GM18868 (cell line): ENCODE data around the gene GPR37L1.

Source experiments
- ATAC-seq: cut with Tn5 transposase; IDR thresholded peaks from one replicate; pipeline ENCODE4 v1.9.1; 2021; ENCODE audit warnings: mild to moderate bottlenecking, moderate library complexity; ENCODE audit not compliant: unreplicated experiment

The GPR37L1 gene, protein sequence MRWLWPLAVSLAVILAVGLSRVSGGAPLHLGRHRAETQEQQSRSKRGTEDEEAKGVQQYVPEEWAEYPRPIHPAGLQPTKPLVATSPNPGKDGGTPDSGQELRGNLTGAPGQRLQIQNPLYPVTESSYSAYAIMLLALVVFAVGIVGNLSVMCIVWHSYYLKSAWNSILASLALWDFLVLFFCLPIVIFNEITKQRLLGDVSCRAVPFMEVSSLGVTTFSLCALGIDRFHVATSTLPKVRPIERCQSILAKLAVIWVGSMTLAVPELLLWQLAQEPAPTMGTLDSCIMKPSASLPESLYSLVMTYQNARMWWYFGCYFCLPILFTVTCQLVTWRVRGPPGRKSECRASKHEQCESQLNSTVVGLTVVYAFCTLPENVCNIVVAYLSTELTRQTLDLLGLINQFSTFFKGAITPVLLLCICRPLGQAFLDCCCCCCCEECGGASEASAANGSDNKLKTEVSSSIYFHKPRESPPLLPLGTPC

DNA sequence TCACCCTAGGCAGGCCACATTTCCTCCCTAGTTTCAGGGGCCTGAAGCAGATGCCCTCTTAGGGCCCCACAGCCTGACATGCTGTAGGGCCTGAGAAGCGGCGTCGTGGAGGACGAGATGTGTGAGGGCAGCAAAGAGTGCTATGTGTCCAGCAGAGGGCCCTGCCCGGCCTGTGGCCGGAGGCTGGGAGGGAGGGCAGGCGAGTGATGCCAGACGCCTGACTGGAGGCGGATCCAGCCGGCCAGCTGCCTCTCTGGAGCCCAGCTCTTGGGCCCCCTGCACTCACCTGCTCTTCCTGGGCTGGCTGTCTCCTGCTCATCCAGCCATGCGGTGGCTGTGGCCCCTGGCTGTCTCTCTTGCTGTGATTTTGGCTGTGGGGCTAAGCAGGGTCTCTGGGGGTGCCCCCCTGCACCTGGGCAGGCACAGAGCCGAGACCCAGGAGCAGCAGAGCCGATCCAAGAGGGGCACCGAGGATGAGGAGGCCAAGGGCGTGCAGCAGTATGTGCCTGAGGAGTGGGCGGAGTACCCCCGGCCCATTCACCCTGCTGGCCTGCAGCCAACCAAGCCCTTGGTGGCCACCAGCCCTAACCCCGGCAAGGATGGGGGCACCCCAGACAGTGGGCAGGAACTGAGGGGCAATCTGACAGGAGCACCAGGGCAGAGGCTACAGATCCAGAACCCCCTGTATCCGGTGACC is at the start of gene GPR37L1:
GPR37L1 (plus strand) TSS at position 279 of the 697 bp plus-strand sequence; CDS start at position 326, 47 bp downstream.
- ATAC-seq, result no peak

DNA sequence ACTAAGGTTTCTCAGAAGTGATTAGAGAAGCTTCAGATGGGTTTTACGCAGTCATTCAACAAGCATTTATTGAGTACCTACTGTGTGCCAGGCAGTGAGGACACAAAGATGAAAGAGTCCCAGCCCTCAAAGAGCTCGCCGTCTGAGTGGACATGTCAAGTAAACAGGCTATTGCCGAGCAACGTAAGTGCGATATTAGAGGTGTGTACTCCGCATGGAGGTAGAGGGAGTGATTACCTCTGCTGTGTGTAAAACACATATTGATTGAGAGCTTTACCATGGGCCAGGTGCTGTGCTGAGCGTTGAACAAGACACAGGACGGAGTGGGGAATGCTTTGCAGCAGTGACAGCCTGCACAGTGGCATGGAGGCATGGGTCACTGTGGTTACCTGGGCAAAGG is 49.5 kb upstream of the GPR37L1 start:
- ATAC-seq, result no peak

DNA sequence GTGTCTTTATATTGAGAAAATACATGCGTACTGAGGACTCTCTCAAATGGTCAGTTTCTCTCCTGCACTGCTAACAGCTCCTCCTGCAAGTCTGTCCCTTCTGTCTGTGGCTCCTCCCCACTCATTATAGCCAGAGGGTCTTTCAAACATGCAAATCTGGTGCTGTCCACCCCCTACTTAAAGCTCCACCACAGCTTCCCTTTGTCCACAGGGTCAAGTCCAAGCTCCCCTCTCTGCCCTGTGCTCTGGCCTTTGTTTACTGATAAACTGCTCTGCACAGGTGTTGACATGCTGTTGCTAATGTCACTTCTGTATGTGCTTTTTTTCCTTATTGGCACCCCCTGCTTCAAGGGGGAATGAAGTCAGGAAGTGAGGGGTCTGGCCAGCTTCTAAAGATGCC is 47.7 kb upstream of the GPR37L1 start:
- ATAC-seq, result no peak

DNA sequence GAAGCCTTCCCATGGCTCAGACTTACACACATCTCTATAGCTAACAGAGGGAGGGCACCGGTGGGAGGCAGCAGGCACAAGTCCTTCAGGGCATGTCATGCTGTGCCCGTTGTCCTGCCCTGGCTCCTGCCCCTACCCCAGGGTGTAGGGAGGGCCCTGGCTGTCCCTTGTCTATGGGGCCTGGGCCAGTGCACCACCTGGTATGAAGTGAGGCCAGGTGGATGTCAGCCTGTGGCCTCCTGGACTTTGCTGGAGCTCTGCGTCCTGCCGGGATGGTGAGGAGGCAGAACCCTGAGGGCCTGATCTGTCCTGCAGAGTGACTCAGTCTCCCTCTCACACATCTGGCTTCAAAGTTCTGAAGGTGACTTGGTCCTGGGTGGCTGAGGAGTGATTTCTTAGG is 47.3 kb upstream of the GPR37L1 start:
- no peak for ATAC-seq

DNA sequence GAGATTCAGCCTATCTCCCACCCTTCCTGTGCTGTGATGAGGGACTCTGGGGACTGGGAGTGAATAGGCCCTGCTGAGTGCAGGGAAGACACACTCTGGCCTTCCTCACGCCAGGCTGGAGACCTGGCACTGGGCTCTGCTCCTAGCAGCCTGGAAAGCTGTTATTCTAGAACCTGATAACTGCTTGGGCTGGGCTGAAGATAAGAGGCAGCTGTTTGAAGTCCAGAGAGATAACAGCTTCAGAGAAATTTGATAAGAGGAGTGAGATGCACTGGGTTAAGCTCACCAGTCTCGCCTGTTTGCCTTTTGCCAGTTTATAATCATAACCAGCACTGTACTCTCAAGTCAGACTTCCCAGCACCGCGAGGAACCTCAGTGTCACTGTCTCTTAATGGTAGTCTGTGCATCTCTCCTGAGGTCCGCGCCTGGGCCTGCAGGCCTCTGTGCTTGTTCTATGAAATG is 46.6 kb upstream of the GPR37L1 start:
- ATAC-seq, result no peak

DNA sequence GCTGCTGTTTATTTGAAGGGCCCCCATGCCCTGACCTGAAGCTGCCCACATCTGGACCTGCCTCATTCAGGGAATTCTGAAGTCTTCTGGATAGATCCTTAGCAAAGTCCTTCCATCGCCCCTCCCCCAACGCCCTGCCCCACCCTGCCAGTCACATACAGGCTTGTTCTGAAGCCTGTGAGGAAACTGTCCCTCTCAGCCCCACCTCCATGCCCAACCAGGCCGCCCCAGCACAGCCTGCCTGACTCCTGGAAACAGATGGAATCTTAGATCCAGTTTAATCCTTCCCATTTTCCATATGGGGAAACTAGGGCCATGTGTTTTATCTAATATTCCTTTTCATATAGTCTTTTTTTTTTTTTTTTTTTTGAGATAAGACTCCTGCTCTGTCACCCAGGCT is 44.5 kb upstream of the GPR37L1 start:
- no peak for ATAC-seq

DNA sequence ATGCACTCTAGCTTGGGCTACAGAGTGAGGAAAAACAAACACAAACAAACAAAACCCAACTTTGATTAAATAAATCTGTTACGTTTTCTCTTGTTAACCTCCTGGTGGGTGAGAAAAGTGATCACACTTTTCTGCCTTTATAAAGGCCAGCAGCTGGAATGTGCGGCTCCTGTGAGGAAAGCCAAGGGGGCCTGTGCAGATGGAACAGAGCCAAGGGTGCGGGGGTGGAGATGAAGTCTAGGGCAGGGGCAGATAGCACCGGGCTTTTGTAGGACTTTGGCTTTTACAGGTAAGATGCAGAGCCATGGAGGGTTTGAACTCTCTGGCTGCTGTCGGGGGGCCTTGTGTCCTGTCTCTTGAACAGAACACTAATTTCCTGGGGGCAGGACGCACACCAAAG is 40.7 kb upstream of the GPR37L1 start:
- no peak for ATAC-seq

DNA sequence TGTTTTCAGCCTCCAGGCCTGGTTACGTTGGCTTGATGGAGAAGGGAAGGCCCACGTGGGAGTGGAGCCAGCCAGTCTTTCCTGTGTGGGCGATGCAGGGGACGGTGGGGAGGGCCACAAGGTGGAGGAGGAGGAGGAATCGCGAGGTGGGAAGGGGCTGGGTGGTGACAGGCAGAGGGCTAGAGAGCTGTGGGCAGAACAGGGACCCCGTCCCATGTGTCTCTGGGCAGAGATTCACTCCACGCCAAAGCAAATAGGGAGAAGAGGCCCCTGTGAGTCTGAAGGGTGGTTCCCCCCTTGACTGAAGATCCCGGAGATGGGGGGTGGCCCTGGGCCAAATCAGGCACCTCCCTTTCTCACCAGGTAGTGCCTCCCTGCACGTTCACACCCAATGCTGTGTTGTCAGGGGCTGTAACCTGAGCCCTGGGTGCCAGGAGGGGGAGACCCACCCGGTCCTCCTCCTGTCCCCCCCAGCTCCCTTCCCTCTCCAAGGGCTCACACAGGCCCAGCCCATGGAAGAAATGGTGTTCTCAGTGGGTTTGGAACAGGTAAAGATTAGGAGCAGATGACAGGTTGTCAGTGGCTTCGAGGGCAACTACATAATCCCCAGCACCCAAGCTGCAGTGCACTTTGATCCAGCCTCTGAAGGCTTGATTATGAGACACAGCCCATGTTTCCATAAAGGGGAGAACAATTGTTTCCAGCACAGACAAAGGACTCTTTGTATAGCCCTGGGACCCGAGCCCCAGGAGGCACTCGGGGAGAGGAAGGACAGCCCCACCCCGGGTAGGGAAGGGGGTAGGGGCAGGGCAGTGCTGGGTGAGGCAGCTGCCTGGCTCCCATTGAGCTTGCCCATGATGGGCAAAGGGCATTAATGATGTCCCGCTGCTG is 37.7 kb upstream of the GPR37L1 start:
- no peak for ATAC-seq

DNA sequence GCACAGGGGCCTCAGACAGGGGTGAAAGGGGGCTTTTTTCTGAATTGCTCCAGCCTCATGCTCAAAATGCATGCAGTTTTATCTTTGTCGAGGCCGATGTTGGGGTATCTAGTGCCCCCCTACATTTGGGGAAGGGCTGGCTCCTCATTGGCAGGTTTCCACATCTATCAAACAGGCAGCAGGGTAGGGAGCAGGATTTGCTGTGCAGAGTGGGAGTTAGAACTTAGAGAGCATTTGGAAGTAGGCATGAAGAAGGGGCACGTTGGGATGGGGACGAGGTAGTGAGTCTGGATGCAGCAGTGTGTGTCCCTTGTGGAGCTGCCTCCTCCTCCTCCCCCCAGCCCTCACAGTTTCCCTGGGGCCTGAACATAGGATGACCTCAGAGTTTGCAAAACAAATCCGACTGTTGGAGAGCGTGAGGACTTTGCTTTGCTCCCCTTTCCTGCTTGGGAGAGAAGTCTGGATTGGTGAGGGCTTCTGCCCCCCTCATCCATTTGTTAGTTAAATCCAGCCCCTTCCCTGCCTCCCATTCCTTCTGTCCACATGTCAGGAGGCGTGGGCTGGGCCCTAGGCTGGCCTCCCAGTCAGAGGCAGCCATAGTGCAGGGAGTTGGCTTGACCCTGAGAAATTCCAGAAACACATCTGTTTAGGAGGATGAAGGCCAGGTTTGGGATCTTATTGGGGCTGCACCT is 36.9 kb upstream of the GPR37L1 start:
- no peak for ATAC-seq

DNA sequence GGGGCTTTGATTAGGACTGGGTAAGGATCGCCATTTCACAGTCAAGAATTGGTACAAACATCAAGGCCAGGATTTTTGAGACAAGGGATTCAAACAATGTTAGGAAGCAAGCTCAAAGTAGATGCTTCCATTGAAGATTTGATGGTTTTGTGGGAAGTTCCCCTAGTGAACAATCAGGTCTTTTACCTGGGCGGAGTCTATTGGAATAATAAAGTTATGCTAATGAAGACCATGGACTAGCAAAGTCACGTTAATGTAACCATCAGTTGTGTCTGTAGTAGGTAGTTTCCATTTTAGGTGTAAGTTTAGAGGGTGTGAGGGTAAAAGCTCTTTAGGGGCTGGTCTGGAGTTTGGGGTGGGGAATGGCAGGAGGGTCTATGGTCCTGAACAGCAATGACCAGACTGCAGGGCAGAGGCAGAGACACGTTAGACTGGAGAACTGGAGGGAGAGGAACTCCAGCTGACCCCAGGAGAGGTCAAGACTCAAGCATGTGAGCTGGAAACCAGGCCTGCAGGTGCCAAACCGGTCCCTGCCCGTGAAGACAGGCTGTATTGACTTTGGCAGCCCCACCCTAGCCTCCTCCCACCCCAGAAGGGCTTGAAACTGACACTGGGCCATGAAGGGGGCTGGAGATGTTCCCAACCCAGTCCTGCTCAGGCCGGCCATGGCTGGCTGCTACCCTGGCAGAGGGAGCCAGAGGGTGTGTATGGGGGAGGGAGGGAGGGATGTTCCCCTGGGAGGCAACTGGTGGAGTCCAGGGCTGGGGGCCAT is 36.0 kb upstream of the GPR37L1 start:
- ATAC-seq, result no peak

DNA sequence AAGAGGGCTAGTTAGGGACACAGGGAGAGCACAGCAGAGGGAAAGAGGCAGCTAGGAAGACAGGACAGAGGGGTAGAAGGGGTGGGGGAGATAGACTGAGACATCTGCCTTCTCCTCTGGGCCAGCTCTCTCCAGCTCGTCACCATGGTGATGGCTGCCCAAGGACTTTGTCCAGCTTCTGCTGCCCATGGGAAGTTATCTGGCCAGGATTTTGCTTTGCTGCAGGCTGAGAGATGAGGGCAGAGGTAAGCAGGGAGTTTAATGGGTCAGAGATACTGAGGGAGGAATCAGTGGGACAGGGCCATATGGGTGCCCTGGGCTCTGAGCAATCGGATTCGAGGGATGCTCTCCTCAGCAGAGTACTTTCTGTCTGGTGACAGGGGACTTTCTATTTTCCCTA is 34.5 kb upstream of the GPR37L1 start:
- ATAC-seq, result no peak

DNA sequence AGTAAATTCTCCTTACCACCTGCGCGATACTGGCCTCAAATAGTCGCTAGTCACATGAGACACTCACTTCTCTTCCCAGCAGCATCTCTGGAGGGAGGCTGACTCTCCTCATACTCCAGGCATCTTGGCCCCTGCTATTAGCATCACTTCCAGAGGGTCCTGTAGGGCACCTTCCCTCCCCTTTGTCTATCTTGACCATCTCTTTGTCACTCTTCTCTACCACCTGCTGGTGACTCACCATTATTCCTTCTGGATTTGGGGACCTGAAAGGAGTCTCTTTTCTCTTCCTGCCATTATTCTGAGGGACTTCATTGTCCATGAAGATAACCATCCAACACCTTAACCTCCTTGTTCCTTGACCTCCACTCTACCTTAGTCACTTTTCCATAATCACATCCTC is 31.7 kb upstream of the GPR37L1 start:
- no peak for ATAC-seq

DNA sequence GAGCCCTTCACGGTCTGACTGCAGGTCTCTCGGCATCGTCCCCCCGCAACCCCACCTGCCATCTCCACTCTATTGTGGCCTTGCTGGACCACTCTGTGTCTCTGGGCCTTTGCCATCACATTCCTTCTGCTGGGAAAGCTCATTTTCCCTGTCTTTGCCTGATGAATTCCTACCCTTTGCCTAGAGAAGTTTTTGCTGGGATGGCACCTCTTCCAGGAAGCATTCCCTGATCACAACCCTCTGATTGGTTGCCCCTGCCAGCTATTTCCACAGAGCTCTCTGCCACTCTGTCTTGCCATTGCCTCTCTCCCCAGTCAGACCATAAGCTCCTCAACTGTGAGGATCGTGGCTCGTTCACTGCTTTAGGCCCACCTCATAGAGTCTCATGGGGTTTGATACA is 28.9 kb upstream of the GPR37L1 start:
- ATAC-seq, result no peak

DNA sequence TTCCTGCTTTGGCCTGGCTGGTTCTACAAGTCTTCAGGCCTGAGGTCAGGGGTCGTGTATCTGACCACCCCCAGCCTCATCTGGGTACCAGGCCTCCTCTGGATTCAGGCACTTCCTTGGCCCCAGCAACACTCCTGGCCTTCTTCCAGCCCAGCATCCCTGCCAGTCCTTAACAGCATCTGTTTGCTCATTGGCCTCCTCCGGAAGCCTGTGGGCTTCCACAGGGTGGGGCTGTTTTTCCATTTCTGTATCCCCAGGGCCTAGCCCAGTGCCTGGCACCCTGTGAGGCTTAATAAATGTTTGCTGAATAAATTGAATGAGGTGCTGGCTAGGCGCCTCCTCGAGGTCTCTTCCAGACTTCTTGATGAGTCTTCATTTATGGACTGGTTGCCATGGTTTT is 21.5 kb upstream of the GPR37L1 start:
- no peak for ATAC-seq

DNA sequence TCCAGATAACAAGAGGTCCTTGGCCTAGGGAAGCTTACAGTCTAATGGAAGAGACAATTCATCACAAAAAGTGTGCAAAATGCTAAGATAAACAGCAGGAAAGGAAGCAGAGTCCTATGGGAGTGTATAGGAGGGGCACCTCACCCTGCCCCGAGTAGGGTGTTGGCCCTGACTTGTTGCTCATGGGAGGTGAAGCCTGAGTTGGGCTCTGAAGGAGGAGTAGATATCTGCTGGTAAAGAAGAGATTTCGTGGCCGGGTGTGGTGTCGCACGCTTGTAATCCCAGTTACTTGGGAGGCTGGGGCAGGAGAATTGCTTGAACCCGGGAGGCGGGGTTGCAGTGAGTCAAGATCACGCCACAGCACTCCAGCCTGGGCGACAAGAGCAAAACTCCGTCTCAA is 18.6 kb upstream of the GPR37L1 start:
- ATAC-seq, result no peak

DNA sequence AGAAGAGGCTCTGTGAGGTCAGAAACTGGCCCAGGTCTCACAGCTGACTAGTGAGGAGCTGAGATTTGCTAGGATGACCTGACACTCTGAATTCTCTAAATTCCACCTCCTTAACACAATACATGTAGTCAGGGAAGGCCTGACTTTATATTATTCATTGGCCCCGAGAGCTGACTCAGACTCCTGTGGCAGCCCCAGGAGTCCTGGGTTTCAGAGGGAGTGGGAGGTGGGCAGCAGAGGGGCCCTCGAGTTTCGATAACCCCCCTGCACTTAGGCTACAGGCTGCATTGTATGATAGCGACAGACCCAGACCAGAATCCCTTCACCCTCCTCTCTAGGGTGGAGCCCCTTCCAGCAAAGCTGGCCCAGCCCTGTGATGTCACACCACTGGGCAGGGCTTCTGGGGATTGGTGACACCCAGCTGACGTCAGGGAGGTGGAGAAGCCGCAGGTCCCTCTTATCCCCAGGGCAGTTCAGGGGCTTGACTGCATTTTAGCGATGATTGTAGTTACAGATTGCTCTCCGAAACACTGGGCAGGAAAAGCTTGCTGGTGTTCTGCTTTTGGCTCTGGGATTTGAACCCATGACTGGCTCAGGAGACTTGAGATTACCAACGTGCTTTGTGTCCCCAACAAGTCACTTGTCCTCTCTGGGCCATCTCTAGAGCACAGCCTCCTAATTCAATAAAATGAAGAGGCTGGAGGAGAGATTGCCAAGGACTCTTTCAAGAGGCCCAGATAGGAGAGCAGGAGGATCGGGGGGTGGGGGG is 17.0 kb upstream of the GPR37L1 start:
- no peak for ATAC-seq

DNA sequence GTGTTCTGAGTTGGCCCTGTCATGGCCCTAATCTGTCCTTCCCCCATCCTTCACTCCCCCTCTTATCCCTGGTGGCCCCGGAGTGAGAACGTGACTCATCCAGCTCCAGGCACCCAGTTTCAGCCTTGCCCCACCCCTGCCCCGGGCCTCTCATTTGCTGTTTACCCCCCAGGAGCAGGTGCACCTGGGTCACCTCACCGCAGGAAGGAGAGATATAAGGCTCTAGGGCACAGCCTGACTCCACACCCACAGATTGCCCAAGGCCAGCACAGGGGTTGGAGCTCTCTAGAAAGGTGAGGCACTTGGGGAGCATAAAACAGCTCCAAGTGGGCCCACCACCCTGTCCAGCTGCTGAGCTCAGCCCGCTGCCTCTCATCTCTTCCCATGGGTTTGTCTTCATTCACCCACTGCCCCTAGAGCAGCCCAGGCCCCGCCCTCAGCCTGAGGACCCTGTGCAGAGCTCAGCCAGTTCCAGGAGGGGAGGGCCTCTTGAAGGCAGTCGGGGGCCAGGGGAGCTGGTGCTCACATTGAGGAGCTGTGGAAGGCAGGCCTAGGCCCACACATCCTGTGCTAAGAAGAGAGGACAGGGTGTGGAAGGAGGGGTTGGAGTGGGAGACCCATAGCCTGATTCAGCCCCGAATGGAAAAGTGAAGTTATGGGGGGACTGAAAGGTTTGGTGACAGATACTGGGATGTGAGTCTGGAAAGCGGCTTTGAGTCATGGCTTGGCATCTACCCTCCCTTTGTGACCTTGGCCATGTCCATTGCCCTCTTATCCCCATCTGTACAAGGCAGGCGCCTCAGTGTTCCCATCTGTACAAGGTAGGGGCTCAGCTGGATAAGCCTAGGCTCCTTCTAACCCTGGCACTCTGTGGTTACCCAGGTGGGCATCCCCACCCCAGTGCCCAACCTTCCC is 16.1 kb upstream of the GPR37L1 start:
- ATAC-seq, result no peak

DNA sequence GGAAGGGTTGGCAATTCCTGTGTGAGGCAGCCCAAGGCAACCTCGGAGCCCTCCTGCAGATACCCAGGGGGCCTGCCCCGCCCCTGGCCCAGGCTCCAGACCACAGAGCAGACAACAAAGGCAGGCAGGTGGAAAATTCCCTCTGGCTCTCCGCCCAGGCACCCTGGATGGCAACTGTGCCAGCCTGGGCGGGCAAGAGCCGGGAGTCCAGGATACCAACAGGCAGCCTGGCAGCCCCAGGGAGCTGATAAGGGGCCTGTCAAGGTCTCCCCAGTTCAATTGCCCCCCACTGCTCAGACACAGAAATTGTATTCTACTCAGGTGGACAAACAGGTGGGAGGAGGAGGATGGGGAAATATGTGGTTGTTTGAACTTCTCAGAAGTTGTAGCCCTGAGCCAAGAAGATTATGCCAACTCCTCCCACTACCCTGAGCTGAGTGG is 15.4 kb upstream of the GPR37L1 start:
- no peak for ATAC-seq
